A549 (cell line): Measurements from ENCODE around the gene TMEM163.

Experiments
- CBX8 ChIP-seq: fragments of 200-600 bp; sonication (generic); IDR thresholded peaks from 2 replicates; pipeline ENCODE4 v1.6.1; 2016
- EHMT2 ChIP-seq: fragments of 200-600 bp; sonication (generic); IDR thresholded peaks from 2 replicates; pipeline ENCODE4 v1.6.1; 2016; ENCODE audit warnings: antibody characterized with exemption, low read depth, mild to moderate bottlenecking, moderate library complexity
- ESRRA ChIP-seq: fragments of 150-350 bp; IDR thresholded peaks from 2 replicates; pipeline ENCODE4 v1.6.1; 2014; ENCODE audit warnings: mild to moderate bottlenecking, low read length, borderline replicate concordance
- MAZ ChIP-seq: fragments of 150-350 bp; IDR thresholded peaks from 2 replicates; pipeline ENCODE4 v1.6.1; 2014; ENCODE audit warnings: antibody characterized with exemption, low read depth, low read length, borderline replicate concordance
- NPAS2 ChIP-seq: fragments of 250-450 bp; sonication (Bioruptor Pico); IDR thresholded peaks from 2 replicates; pipeline ENCODE4 v1.8.0; 2022; ENCODE audit warnings: mild to moderate bottlenecking, moderate library complexity, borderline replicate concordance
- POLR2A ChIP-seq: IDR thresholded peaks from 2 replicates; pipeline ENCODE4 v1.6.1; 2012; ENCODE audit warnings: mild to moderate bottlenecking, low read length
- RFX5 ChIP-seq: fragments of 450-650 bp; IDR thresholded peaks from 2 replicates; pipeline ENCODE4 v1.7.1; 2014; ENCODE audit warnings: antibody characterized with exemption, mild to moderate bottlenecking, moderate library complexity
- TP53 ChIP-seq: fragments of 250-450 bp; sonication (Bioruptor Pico); IDR thresholded peaks from 2 replicates; pipeline ENCODE4 v1.5.0; 2021; ENCODE audit warnings: mild to moderate bottlenecking, moderate library complexity
- ZC3H11A ChIP-seq: fragments of 450-650 bp; IDR thresholded peaks from 2 replicates; pipeline ENCODE4 v1.6.1; 2014; ENCODE audit warnings: antibody characterized with exemption, mild to moderate bottlenecking
- ZFP36 ChIP-seq: fragments of 450-650 bp; IDR thresholded peaks from 2 replicates; pipeline ENCODE4 v1.6.1; 2014; ENCODE audit warnings: borderline replicate concordance; ENCODE audit not compliant: partially characterized antibody
- TF ChIP-seq, protein P1 (sequence below): fragments of >200 bp; sonication (Bioruptor Twin); formaldehyde crosslinking; IDR thresholded peaks from 3 replicates; pipeline ENCODE4 v1.5.1; 2016
- TF ChIP-seq, protein P2 (sequence below): IDR thresholded peaks from 2 replicates; pipeline ENCODE4 v1.6.1; 2012

- TF ChIP-seq TP53, result no peak
- TF ChIP-seq, protein P1, sequence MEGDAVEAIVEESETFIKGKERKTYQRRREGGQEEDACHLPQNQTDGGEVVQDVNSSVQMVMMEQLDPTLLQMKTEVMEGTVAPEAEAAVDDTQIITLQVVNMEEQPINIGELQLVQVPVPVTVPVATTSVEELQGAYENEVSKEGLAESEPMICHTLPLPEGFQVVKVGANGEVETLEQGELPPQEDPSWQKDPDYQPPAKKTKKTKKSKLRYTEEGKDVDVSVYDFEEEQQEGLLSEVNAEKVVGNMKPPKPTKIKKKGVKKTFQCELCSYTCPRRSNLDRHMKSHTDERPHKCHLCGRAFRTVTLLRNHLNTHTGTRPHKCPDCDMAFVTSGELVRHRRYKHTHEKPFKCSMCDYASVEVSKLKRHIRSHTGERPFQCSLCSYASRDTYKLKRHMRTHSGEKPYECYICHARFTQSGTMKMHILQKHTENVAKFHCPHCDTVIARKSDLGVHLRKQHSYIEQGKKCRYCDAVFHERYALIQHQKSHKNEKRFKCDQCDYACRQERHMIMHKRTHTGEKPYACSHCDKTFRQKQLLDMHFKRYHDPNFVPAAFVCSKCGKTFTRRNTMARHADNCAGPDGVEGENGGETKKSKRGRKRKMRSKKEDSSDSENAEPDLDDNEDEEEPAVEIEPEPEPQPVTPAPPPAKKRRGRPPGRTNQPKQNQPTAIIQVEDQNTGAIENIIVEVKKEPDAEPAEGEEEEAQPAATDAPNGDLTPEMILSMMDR, result no peak
- no peak for TF ChIP-seq MAZ
- TF ChIP-seq NPAS2 (CRISPR knock-in tag), result no peak
- TF ChIP-seq ZFP36, result no peak
- TF ChIP-seq, protein P2, sequence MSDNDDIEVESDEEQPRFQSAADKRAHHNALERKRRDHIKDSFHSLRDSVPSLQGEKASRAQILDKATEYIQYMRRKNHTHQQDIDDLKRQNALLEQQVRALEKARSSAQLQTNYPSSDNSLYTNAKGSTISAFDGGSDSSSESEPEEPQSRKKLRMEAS, result no peak
- TF ChIP-seq ESRRA, result no peak
- no peak for TF ChIP-seq POLR2A
- TF ChIP-seq EHMT2, result no peak
- TF ChIP-seq CBX8, result no peak
- TF ChIP-seq RFX5, result no peak
- TF ChIP-seq ZC3H11A, result no peak
Observed at GRCh38 chr2:134463699-134464022, 255.1 kb downstream of the TMEM163 start.
